Middle frontal gyrus (tissue), 1 donor: ENCODE results near the gene ZSWIM8.
"Not testable (repeated sequence)": the region's sequence is repeated elsewhere in the genome, so short reads cannot be mapped to it uniquely, and the experiment has no call there.

Experiments used
- DNase-seq: peaks from one replicate; pipeline ENCODE4 v3.0.0-alpha.2; 2015; ENCODE audit warnings: low spot score; ENCODE audit errors: extremely low spot score

ZSWIM8 gene

GRCh38 chr10:73773152-73773879 lies 12.1 kb upstream of the ZSWIM8 start:
- DNase-seq = no peak

- no peak for DNase-seq
Measured at GRCh38 chr10:73774637-73775036, 10.8 kb upstream of the ZSWIM8 start.

- DNase-seq = no peak
Measured at GRCh38 chr10:73779018-73779417, 6.4 kb upstream of the ZSWIM8 start.

- DNase-seq = no peak
Measured at GRCh38 chr10:73779539-73780197, 5.7 kb upstream of the ZSWIM8 start.

GRCh38 chr10:73780301-73780700 lies 5.1 kb upstream of the ZSWIM8 start:
- DNase-seq = no peak

GRCh38 chr10:73780966-73781365 lies 4.4 kb upstream of the ZSWIM8 start:
- DNase-seq = no peak

- DNase-seq = no peak
Measured at GRCh38 chr10:73781548-73781878, 3.9 kb upstream of the ZSWIM8 start.

- DNase-seq = peak; percentile 90
Measured at GRCh38 chr10:73781879-73782748, 3.3 kb upstream of the ZSWIM8 start, which contains the start of gene CHCHD1. TSS of gene CHCHD1 (plus strand) at chr10:73782048. CDS start at chr10:73782076, 28 bp downstream.

GRCh38 chr10:73782749-73783085 lies 2.7 kb upstream of the ZSWIM8 start:
- no peak for DNase-seq

- DNase-seq = no peak
Measured at GRCh38 chr10:73785721-73786511, 510 bp downstream of the ZSWIM8 start.

GRCh38 chr10:73786512-73786885 lies 1.1 kb downstream of the ZSWIM8 start:
- DNase-seq = no peak

- DNase-seq = not testable (repeated sequence)
Measured at GRCh38 chr10:73787031-73787800, 1.8 kb downstream of the ZSWIM8 start.

- no peak for DNase-seq
Measured at GRCh38 chr10:73788864-73789658, 3.7 kb downstream of the ZSWIM8 start.

- no peak for DNase-seq
Measured at GRCh38 chr10:73789659-73790055, 4.3 kb downstream of the ZSWIM8 start.

- no peak for DNase-seq
Measured at GRCh38 chr10:73790886-73791625, 5.7 kb downstream of the ZSWIM8 start.

- no peak for DNase-seq
Measured at GRCh38 chr10:73791871-73792400, 6.5 kb downstream of the ZSWIM8 start.

GRCh38 chr10:73793456-73793855 lies 8.1 kb downstream of the ZSWIM8 start:
- DNase-seq = no peak

GRCh38 chr10:73795491-73795890 lies 10.1 kb downstream of the ZSWIM8 start:
- DNase-seq = not testable (repeated sequence)

GRCh38 chr10:73796035-73796434 lies 10.6 kb downstream of the ZSWIM8 start:
- not testable (repeated sequence) for DNase-seq
